OCI-LY7 (cell line): ENCODE measurements around the gene CELF2.

Experiments used
- CTCF ChIP-seq: fragments of 200-600 bp; sonication (generic); conservative IDR thresholded peaks from 2 replicates; pipeline ENCODE4 v1.5.1; 2014; ENCODE audit warnings: mild to moderate bottlenecking, antibody characterized with exemption, low read length, moderate library complexity, mixed read lengths
- EZH2phosphoT487 ChIP-seq: fragments of 200-600 bp; sonication (generic); IDR thresholded peaks from 2 replicates; pipeline ENCODE4 v1.6.1; 2018; ENCODE audit warnings: low read depth, borderline replicate concordance, mild to moderate bottlenecking, mixed run types, antibody characterized with exemption, low read length, moderate library complexity, mixed read lengths

- TF ChIP-seq CTCF (no peak), EZH2phosphoT487 (no peak)
Measured at GRCh38 chr10:11073410-11073809, 55.7 kb downstream of the CELF2 start.
